ENCODE data around the gene TRPC4. TPM values are rescaled to one million over a fixed set of nuclear protein-coding genes. Genes with fewer than 3 reads are reported as not detected.
"Not testable (repeated sequence)": the region's sequence is repeated elsewhere in the genome, so short reads cannot be mapped to it uniquely, and the experiment has no call there.

TRPC4 gene
- total and polyA plus RNA-seq, 2 donors: 1.4 to 3.8 TPM

DNA sequence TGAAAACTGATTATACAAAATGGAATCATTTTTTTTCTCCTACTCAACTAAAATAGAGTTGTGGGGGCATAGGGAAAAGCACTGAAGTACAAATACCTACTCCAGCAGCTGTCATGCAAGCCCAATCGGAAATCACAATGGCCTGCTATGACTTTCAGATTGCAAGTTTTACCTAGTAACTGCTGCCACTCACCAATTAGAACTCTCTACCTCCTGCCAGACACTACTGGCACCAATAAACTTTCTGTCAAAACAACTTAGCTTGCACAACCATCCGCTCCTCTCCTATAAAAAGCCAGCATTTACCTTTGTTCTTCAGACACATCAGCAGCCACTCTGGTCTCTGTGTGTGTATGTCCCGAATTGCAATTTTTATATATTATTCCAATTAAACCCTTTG is 9.3 kb upstream of the TRPC4 start:
- Histone ChIP-seq H3K4me3 (ENCODE audit: low read depth, low read length) (no peak overlapping the region), H3K4me1 (ENCODE audit: insufficient read depth) (no peaks in the 10 kb centered on the region), H3K27ac (ENCODE audit: low read depth) (no peak overlapping the region), H3K36me3 (ENCODE audit: insufficient read depth) (no peaks in the 10 kb centered on the region)
- 71% methylated on average over 3 of the region's 3 CpGs for WGBS
- DNase-seq (ENCODE audit: extremely low spot score): no peak

- no peak for DNase-seq (ENCODE audit: extremely low spot score)
- Histone ChIP-seq H3K36me3 (ENCODE audit: insufficient read depth) (no peaks in the 10 kb centered on the region), H3K4me1 (ENCODE audit: insufficient read depth) (no peaks in the 10 kb centered on the region), H3K27ac (ENCODE audit: low read depth) (no peak overlapping the region), H3K4me3 (ENCODE audit: low read depth, low read length) (no peak overlapping the region)
- WGBS: 86% methylated on average over 1 of the region's 1 CpG
Measured at GRCh38 chr13:37878496-37878895, 8.9 kb upstream of the TRPC4 start.

DNA sequence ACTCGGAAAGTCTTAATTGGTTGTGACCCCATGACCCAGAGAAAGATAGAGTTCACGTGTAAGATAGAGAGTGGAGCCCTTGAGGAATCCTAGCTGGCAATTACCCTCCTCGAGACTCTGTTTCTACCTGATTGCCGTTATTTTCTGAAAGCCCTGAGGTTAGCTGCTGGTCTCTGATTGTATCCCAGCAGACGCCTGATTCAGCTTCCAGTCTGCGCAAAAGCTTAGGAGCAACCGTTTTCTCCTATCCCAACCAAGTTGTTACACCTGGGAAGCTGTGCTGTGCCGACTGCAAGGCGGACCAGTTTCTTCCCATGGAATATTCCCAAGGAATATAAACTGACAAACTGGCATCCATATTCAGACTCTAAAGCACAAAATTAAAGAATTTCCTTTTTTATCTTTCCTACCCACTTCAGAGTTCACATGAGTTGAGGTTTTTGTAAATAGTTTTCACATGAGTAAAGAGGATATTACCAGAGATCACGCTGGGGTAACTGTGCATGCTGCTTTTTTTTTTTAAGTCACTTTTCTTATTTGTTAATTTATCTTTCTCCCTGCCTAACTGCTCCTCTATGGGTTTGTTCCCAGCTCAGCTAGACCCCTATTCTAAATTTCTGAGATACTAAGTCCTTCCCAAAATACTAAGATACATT is 1.5 kb upstream of the TRPC4 start:
- 46% methylated on average over 10 of the region's 10 CpGs for WGBS
- no peak for DNase-seq (ENCODE audit: extremely low spot score)
- H3K36me3 ChIP-seq (ENCODE audit: insufficient read depth): no peaks in the 10 kb centered on the region
- no peak overlapping the region for H3K4me3 ChIP-seq (ENCODE audit: low read depth, low read length)
- no peak overlapping the region for H3K27ac ChIP-seq (ENCODE audit: low read depth)
- no peaks in the 10 kb centered on the region for H3K4me1 ChIP-seq (ENCODE audit: insufficient read depth)

DNA sequence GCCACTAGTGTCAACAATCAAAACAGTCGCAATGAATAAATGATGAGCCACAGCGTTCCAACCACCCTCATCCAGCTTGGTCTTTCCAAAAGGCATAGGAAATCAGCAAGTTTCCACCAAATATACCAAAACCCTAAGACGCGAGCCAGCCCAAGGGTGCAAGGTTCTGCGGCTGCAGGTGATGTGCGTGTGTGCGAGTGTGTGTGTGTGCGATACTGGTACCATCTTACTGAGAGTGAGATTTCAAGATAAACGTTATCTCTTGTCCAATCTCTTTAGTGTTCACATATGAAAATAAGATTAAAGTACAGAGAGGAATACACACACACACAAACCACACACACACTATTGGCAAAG is 895 bp upstream of the TRPC4 start:
- 54% methylated on average over 9 of the region's 9 CpGs for WGBS
- Histone ChIP-seq H3K27ac (ENCODE audit: low read depth) (no peak overlapping the region), H3K4me3 (ENCODE audit: low read depth, low read length) (no peak overlapping the region), H3K36me3 (ENCODE audit: insufficient read depth) (no peaks in the 10 kb centered on the region), H3K4me1 (ENCODE audit: insufficient read depth) (no peaks in the 10 kb centered on the region)
- no peak for DNase-seq (ENCODE audit: extremely low spot score)

GRCh38 chr13:37869506-37869755 is 141 bp downstream of the TRPC4 start:
- H3K4me1 ChIP-seq (ENCODE audit: insufficient read depth): no peaks in the 10 kb centered on the region
- no peak overlapping the region for H3K27ac ChIP-seq (ENCODE audit: low read depth)
- H3K4me3 ChIP-seq (ENCODE audit: low read depth, low read length): peak overlapping the region; percentile 32

GRCh38 chr13:37868691-37869505 is 674 bp downstream of the TRPC4 start:
- H3K4me3 ChIP-seq (ENCODE audit: low read depth, low read length): peak overlapping the region; percentile 32
- no peak for DNase-seq (ENCODE audit: extremely low spot score)
- no peaks in the 10 kb centered on the region for H3K36me3 ChIP-seq (ENCODE audit: insufficient read depth)
- no peaks in the 10 kb centered on the region for H3K4me1 ChIP-seq (ENCODE audit: insufficient read depth)
- 8% methylated on average over 27 of the region's 27 CpGs for WGBS
- no peak overlapping the region for H3K27ac ChIP-seq (ENCODE audit: low read depth)

More at GRCh38 chr13:37869506-37869755, 141 bp downstream of the TRPC4 start:
- H3K36me3 ChIP-seq (ENCODE audit: insufficient read depth): no peaks in the 10 kb centered on the region
- no peak for DNase-seq (ENCODE audit: extremely low spot score)
- under 1% methylated on average over 19 of the region's 19 CpGs for WGBS

- Histone ChIP-seq H3K4me1 (ENCODE audit: insufficient read depth) (no peaks in the 10 kb centered on the region), H3K36me3 (ENCODE audit: insufficient read depth) (no peaks in the 10 kb centered on the region), H3K4me3 (ENCODE audit: low read depth, low read length) (no peak overlapping the region), H3K27ac (ENCODE audit: low read depth) (no peak overlapping the region)
- DNase-seq (ENCODE audit: extremely low spot score): no peak
- 95% methylated on average over 1 of the region's 1 CpG for WGBS
Measured at GRCh38 chr13:37863708-37864107, 5.9 kb downstream of the TRPC4 start.

GRCh38 chr13:37835392-37835791 is 34.2 kb downstream of the TRPC4 start:
- no peaks in the 10 kb centered on the region for H3K36me3 ChIP-seq (ENCODE audit: insufficient read depth)
- no peak for DNase-seq (ENCODE audit: extremely low spot score)
- H3K27ac ChIP-seq (ENCODE audit: low read depth): no peak overlapping the region
- no peaks in the 10 kb centered on the region for H3K4me1 ChIP-seq (ENCODE audit: insufficient read depth)
- no peak overlapping the region for H3K4me3 ChIP-seq (ENCODE audit: low read depth, low read length)
- WGBS: 90% methylated on average over 4 of the region's 4 CpGs

- WGBS: 77% methylated on average over 4 of the region's 4 CpGs
- H3K27ac ChIP-seq (ENCODE audit: low read depth): no peak overlapping the region
- no peaks in the 10 kb centered on the region for H3K36me3 ChIP-seq (ENCODE audit: insufficient read depth)
- H3K4me3 ChIP-seq (ENCODE audit: low read depth, low read length): no peak overlapping the region
- DNase-seq (ENCODE audit: extremely low spot score): no peak
- H3K4me1 ChIP-seq (ENCODE audit: insufficient read depth): no peaks in the 10 kb centered on the region
Measured at GRCh38 chr13:37833411-37833810, 36.2 kb downstream of the TRPC4 start.

GRCh38 chr13:37816276-37816675 is 53.3 kb downstream of the TRPC4 start:
- no peaks in the 10 kb centered on the region for H3K36me3 ChIP-seq (ENCODE audit: insufficient read depth)
- no peaks in the 10 kb centered on the region for H3K4me1 ChIP-seq (ENCODE audit: insufficient read depth)
- WGBS: 73% methylated on average over 1 of the region's 1 CpG
- no peak overlapping the region for H3K27ac ChIP-seq (ENCODE audit: low read depth)
- DNase-seq (ENCODE audit: extremely low spot score): no peak
- no peak overlapping the region for H3K4me3 ChIP-seq (ENCODE audit: low read depth, low read length)

- Histone ChIP-seq H3K27ac (ENCODE audit: low read depth) (no peak overlapping the region), H3K36me3 (ENCODE audit: insufficient read depth) (no peaks in the 10 kb centered on the region), H3K4me1 (ENCODE audit: insufficient read depth) (no peaks in the 10 kb centered on the region), H3K4me3 (ENCODE audit: low read depth, low read length) (no peak overlapping the region)
- DNase-seq (ENCODE audit: extremely low spot score): no peak
- 65% methylated on average over 2 of the region's 2 CpGs for WGBS
Measured at GRCh38 chr13:37811441-37811840, 58.1 kb downstream of the TRPC4 start.

DNA sequence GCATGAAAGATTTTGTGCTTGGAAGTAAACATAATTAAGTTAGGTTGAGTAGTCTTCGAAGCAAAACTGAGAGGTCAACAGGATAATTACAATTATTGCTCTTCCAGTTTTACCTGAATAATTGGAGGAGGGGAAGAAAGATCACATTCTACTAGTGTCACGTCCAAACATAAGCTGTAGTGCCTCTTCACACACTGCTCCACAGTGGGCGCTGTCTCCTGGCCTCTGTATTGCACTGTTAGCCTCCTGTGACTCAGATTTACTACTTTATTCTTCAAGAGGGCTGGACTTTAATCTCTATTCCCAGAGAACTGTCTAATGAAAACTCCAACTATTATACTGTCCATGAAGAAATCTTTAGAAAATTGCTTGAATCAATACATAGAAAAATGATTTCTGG is 62.9 kb downstream of the TRPC4 start:
- WGBS: 85% methylated on average over 3 of the region's 3 CpGs
- no peak for DNase-seq (ENCODE audit: extremely low spot score)
- H3K36me3 ChIP-seq (ENCODE audit: insufficient read depth): no peaks in the 10 kb centered on the region

DNA sequence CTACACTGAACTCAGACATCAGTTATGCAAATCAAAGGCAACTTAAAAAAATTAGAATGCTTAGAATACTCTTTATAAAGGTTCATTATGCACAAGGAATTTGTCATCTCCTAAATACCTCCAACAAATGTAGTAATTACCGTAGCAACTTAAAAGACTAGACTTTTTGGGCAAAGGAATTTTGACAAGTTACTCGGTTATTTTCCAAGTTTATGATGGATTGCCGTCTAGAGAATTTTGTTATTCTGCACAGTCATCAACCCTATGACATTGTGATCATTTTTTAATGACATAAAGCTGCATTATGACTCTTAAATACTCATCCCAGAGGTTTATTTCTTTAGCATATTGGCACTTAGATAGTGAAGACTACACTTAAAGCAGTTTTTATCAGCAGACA is 71.9 kb downstream of the TRPC4 start:
- 76% methylated on average over 3 of the region's 3 CpGs for WGBS
- H3K36me3 ChIP-seq (ENCODE audit: insufficient read depth): no peaks in the 10 kb centered on the region
- no peak overlapping the region for H3K4me3 ChIP-seq (ENCODE audit: low read depth, low read length)
- no peak overlapping the region for H3K27ac ChIP-seq (ENCODE audit: low read depth)
- DNase-seq (ENCODE audit: extremely low spot score): no peak
- H3K4me1 ChIP-seq (ENCODE audit: insufficient read depth): no peaks in the 10 kb centered on the region

More for the DNA sequence above, 62.9 kb downstream of the TRPC4 start:
- no peak overlapping the region for H3K4me3 ChIP-seq (ENCODE audit: low read depth, low read length)
- no peak overlapping the region for H3K27ac ChIP-seq (ENCODE audit: low read depth)
- no peaks in the 10 kb centered on the region for H3K4me1 ChIP-seq (ENCODE audit: insufficient read depth)

- H3K27ac ChIP-seq (ENCODE audit: low read depth); DNase-seq (ENCODE audit: extremely low spot score); H3K4me3 ChIP-seq (ENCODE audit: low read depth, low read length); H3K4me1 ChIP-seq (ENCODE audit: insufficient read depth); H3K36me3 ChIP-seq (ENCODE audit: insufficient read depth): not testable (repeated sequence)
- 93% methylated on average over 4 of the region's 4 CpGs for WGBS
Measured at GRCh38 chr13:37796795-37797194, 72.8 kb downstream of the TRPC4 start.
